ENCODE results near the gene SEC16A.

The SEC16A gene

DNA sequence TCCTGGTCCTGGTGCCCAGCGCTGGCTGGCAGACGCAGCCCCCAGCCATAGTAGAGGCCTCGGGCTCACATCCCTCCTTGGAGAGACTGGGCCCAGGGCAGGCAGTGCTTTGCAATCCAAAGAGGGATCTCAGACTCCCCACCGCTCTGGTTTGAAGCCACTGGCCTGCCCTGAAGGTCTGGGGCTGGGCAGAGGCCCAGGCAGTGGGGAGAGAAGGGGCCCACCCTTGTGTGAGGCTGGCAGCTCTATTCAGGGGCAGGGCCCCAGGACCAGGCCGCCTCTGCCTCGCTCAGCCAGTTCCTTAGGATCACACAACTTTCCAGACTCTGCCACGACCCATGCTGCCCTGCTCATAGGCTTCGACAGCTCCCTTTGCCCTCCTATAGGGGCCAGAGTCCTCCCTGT, 10.7 kb upstream of the SEC16A start:
- H3K79me2 ChIP-seq (ENCODE audit: low read length), result no peaks in the 10 kb centered on the region
- no peaks in the 10 kb centered on the region; the same call in 1 of the 2 replicates for H3K36me3 ChIP-seq (replicated peaks; ENCODE audit: insufficient read depth, low read length)
- H3K4me3 ChIP-seq (ENCODE audit: low read length), result no peak overlapping the region
- no peak for DNase-seq
- H3K27me3 ChIP-seq (replicated peaks; ENCODE audit: insufficient read depth, low read length), result no peaks in the 10 kb centered on the region
- no peak overlapping the region for H2AFZ ChIP-seq (ENCODE audit: low read length)
- H3K9me2 ChIP-seq (replicated peaks; ENCODE audit: insufficient read depth, low read length), result no peaks in the 10 kb centered on the region
- H3K9me3 ChIP-seq (replicated peaks; ENCODE audit: insufficient read depth, low read length), result no peaks in the 10 kb centered on the region
- no peak overlapping the region for H3K9ac ChIP-seq (ENCODE audit: low read length)
- H3K27ac ChIP-seq (ENCODE audit: low read length), result no peak overlapping the region
- H3K4me2 ChIP-seq (ENCODE audit: low read depth, low read length), result no peak overlapping the region
- no peak for TF ChIP-seq EZH2phosphoT487 (IDR thresholded peaks at IDR 0.05; ENCODE audit: low read length)
- TF ChIP-seq, protein P1, sequence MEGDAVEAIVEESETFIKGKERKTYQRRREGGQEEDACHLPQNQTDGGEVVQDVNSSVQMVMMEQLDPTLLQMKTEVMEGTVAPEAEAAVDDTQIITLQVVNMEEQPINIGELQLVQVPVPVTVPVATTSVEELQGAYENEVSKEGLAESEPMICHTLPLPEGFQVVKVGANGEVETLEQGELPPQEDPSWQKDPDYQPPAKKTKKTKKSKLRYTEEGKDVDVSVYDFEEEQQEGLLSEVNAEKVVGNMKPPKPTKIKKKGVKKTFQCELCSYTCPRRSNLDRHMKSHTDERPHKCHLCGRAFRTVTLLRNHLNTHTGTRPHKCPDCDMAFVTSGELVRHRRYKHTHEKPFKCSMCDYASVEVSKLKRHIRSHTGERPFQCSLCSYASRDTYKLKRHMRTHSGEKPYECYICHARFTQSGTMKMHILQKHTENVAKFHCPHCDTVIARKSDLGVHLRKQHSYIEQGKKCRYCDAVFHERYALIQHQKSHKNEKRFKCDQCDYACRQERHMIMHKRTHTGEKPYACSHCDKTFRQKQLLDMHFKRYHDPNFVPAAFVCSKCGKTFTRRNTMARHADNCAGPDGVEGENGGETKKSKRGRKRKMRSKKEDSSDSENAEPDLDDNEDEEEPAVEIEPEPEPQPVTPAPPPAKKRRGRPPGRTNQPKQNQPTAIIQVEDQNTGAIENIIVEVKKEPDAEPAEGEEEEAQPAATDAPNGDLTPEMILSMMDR (IDR thresholded peaks at IDR 0.05; ENCODE audit: low read length), result no peak
- TF ChIP-seq EZH2 (optimal IDR thresholded peaks at IDR 0.05; ENCODE audit: low read depth, low read length), result no peak
- no peaks in the 10 kb centered on the region for H3K4me1 ChIP-seq (ENCODE audit: low read length)
- H4K20me1 ChIP-seq (ENCODE audit: insufficient read depth, low read length), result no peaks in the 10 kb centered on the region
- no peaks in the 10 kb centered on the region for H3F3A ChIP-seq (ENCODE audit: insufficient read depth, low read length)

- TF ChIP-seq EZH2 (optimal IDR thresholded peaks at IDR 0.05; ENCODE audit: low read depth, low read length) (no peak), EZH2phosphoT487 (IDR thresholded peaks at IDR 0.05; ENCODE audit: low read length) (no peak)
- TF ChIP-seq, protein P1 (IDR thresholded peaks at IDR 0.05; ENCODE audit: low read length), result no peak
- Histone ChIP-seq H3K27me3 (replicated peaks; ENCODE audit: insufficient read depth, low read length) (peaks cover 5% of the 10 kb centered on the region), H3K9me2 (replicated peaks; ENCODE audit: insufficient read depth, low read length) (no peaks in the 10 kb centered on the region), H3F3A (ENCODE audit: insufficient read depth, low read length) (no peaks in the 10 kb centered on the region), H4K20me1 (ENCODE audit: insufficient read depth, low read length) (no peaks in the 10 kb centered on the region), H2AFZ (ENCODE audit: low read length) (no peak overlapping the region), H3K4me3 (ENCODE audit: low read length) (no peak overlapping the region), H3K9ac (ENCODE audit: low read length) (no peak overlapping the region), H3K79me2 (ENCODE audit: low read length) (no peaks in the 10 kb centered on the region), H3K9me3 (replicated peaks; ENCODE audit: insufficient read depth, low read length) (no peaks in the 10 kb centered on the region), H3K4me2 (ENCODE audit: low read depth, low read length) (no peak overlapping the region), H3K27ac (ENCODE audit: low read length) (no peak overlapping the region), H3K4me1 (ENCODE audit: low read length) (no peaks in the 10 kb centered on the region), H3K36me3 (replicated peaks; ENCODE audit: insufficient read depth, low read length) (no peaks in the 10 kb centered on the region)
- no peak for DNase-seq
Measured at GRCh38 chr9:136492978-136493522, 10.2 kb upstream of the SEC16A start.

- no peak overlapping the region for H3K4me3 ChIP-seq (ENCODE audit: low read length)
- no peaks in the 10 kb centered on the region for H3K79me2 ChIP-seq (ENCODE audit: low read length)
- no peaks in the 10 kb centered on the region for H4K20me1 ChIP-seq (ENCODE audit: insufficient read depth, low read length)
- peaks cover 5% of the 10 kb centered on the region; the same call in 1 of the 2 replicates for H3K4me1 ChIP-seq (ENCODE audit: low read length)
- no peak for TF ChIP-seq EZH2 (optimal IDR thresholded peaks at IDR 0.05; ENCODE audit: low read depth, low read length)
- no peak overlapping the region for H2AFZ ChIP-seq (ENCODE audit: low read length)
- H3K4me2 ChIP-seq (ENCODE audit: low read depth, low read length), result no peak overlapping the region
- no peaks in the 10 kb centered on the region for H3K36me3 ChIP-seq (replicated peaks; ENCODE audit: insufficient read depth, low read length)
- no peaks in the 10 kb centered on the region for H3F3A ChIP-seq (ENCODE audit: insufficient read depth, low read length)
- no peak overlapping the region for H3K9ac ChIP-seq (ENCODE audit: low read length)
- H3K27me3 ChIP-seq (replicated peaks; ENCODE audit: insufficient read depth, low read length), result peaks cover 25% of the 10 kb centered on the region
- H3K9me3 ChIP-seq (replicated peaks; ENCODE audit: insufficient read depth, low read length), result no peaks in the 10 kb centered on the region
- DNase-seq, result no peak
- no peak overlapping the region for H3K27ac ChIP-seq (ENCODE audit: low read length)
- no peaks in the 10 kb centered on the region for H3K9me2 ChIP-seq (replicated peaks; ENCODE audit: insufficient read depth, low read length)
Measured at GRCh38 chr9:136489731-136490130, 6.9 kb upstream of the SEC16A start.
